GM19328 (cell line): ENCODE data around the gene ISM1.
"Not testable (repeated sequence)": the region's sequence is repeated elsewhere in the genome, so short reads cannot be mapped to it uniquely, and the experiment has no call there.

Experiments used
- ATAC-seq: cut with Tn5 transposase; IDR thresholded peaks from one replicate; pipeline ENCODE4 v1.9.1; 2021; ENCODE audit warnings: mild to moderate bottlenecking, moderate library complexity; ENCODE audit not compliant: unreplicated experiment

ISM1 gene

GRCh38 chr20:13221313-13221672 lies 219 bp downstream of the ISM1 start:
- ATAC-seq = peak; percentile 44

- peak; percentile 81 for ATAC-seq
Observed at GRCh38 chr20:13221673-13222318, 722 bp downstream of the ISM1 start.

- no peak for ATAC-seq
Observed at GRCh38 chr20:13222319-13222716, 1.2 kb downstream of the ISM1 start.

GRCh38 chr20:13223736-13224520 lies 2.9 kb downstream of the ISM1 start:
- no peak for ATAC-seq

- ATAC-seq = no peak
Observed at GRCh38 chr20:13226367-13226766, 5.3 kb downstream of the ISM1 start.

- no peak for ATAC-seq
Observed at GRCh38 chr20:13228771-13229170, 7.7 kb downstream of the ISM1 start.

- ATAC-seq = no peak
Observed at GRCh38 chr20:13229538-13229937, 8.5 kb downstream of the ISM1 start.

- ATAC-seq = no peak
Observed at GRCh38 chr20:13231031-13231752, 10.1 kb downstream of the ISM1 start.

GRCh38 chr20:13232999-13233398 lies 11.9 kb downstream of the ISM1 start:
- ATAC-seq = no peak

GRCh38 chr20:13234961-13235360 lies 13.9 kb downstream of the ISM1 start:
- no peak for ATAC-seq

GRCh38 chr20:13236360-13236759 lies 15.3 kb downstream of the ISM1 start:
- not testable (repeated sequence) for ATAC-seq

GRCh38 chr20:13236990-13237720 lies 16.1 kb downstream of the ISM1 start:
- ATAC-seq = no peak

- no peak for ATAC-seq
Observed at GRCh38 chr20:13238001-13238653, 17.1 kb downstream of the ISM1 start.

- no peak for ATAC-seq
Observed at GRCh38 chr20:13243826-13244376, 22.8 kb downstream of the ISM1 start.

GRCh38 chr20:13245250-13245723 lies 24.2 kb downstream of the ISM1 start:
- no peak for ATAC-seq

GRCh38 chr20:13249118-13249797 lies 28.2 kb downstream of the ISM1 start:
- ATAC-seq = no peak

GRCh38 chr20:13249798-13250170 lies 28.7 kb downstream of the ISM1 start:
- no peak for ATAC-seq

GRCh38 chr20:13250251-13250650 lies 29.2 kb downstream of the ISM1 start:
- no peak for ATAC-seq

- ATAC-seq = no peak
Observed at GRCh38 chr20:13251106-13251903, 30.2 kb downstream of the ISM1 start.
